Measurements from ENCODE around the gene PRADC1.

The PRADC1 gene

GRCh38 chr2:73215254-73215653 is 17.8 kb downstream of the PRADC1 start:
- Mint-ChIP-seq H3K9me3 (no peaks in the 10 kb centered on the region), H3K27me3 (ENCODE audit: low read depth, poor library complexity) (no peaks in the 10 kb centered on the region), H3K27ac (peak overlapping the region; percentile 74), H3K4me3 (peak overlapping the region; percentile 96), H3K36me3 (ENCODE audit: low read depth) (no peaks in the 10 kb centered on the region), H3K4me1 (peaks cover 39% of the 10 kb centered on the region)
- no peak for TF ChIP-seq CTCF (IDR thresholded peaks at IDR 0.05)
- DNase-seq, result no peak

- Mint-ChIP-seq H3K36me3 (ENCODE audit: low read depth) (no peaks in the 10 kb centered on the region), H3K9me3 (no peaks in the 10 kb centered on the region), H3K27ac (peak within 1 kb of the TSS; percentile 91), H3K4me3 (peak within 1 kb of the TSS; percentile 96), H3K4me1 (peaks cover 42% of the 10 kb centered on the region), H3K27me3 (ENCODE audit: low read depth, poor library complexity) (peaks cover 6% of the 10 kb centered on the region)
- TF ChIP-seq CTCF (IDR thresholded peaks at IDR 0.05), result no peak
- DNase-seq, result peak; percentile 91
These were observed 18.7 kb downstream of the PRADC1 start, which contains the start of gene SMYD5 for GRCh38 chr2:73214120-73215035. SMYD5 (plus strand) TSS chr2:73214245; CDS start chr2:73214267, 22 bp downstream.

- peak; percentile 82 for DNase-seq
- TF ChIP-seq CTCF (IDR thresholded peaks at IDR 0.05), result peak; percentile 93
- Mint-ChIP-seq H3K4me1 (peaks cover 42% of the 10 kb centered on the region), H3K27me3 (ENCODE audit: low read depth, poor library complexity) (peaks cover 14% of the 10 kb centered on the region), H3K36me3 (ENCODE audit: low read depth) (no peaks in the 10 kb centered on the region), H3K9me3 (no peaks in the 10 kb centered on the region), H3K27ac (no peak overlapping the region), H3K4me3 (no peak overlapping the region)
These were observed 20.4 kb downstream of the PRADC1 start for GRCh38 chr2:73212448-73213176.

GRCh38 chr2:73212098-73212447 is 21.0 kb downstream of the PRADC1 start:
- Mint-ChIP-seq H3K27ac (no peak overlapping the region), H3K36me3 (ENCODE audit: low read depth) (no peaks in the 10 kb centered on the region), H3K27me3 (ENCODE audit: low read depth, poor library complexity) (peaks cover 19% of the 10 kb centered on the region), H3K4me1 (peaks cover 42% of the 10 kb centered on the region), H3K9me3 (no peaks in the 10 kb centered on the region), H3K4me3 (no peak overlapping the region)
- TF ChIP-seq CTCF (IDR thresholded peaks at IDR 0.05), result no peak
- DNase-seq, result no peak

- H3K4me3 Mint-ChIP-seq, result no peak overlapping the region
- peaks cover 33% of the 10 kb centered on the region for H3K27me3 Mint-ChIP-seq (ENCODE audit: low read depth, poor library complexity)
- H3K4me1 Mint-ChIP-seq, result peaks cover 39% of the 10 kb centered on the region
- no peaks in the 10 kb centered on the region for H3K36me3 Mint-ChIP-seq (ENCODE audit: low read depth)
- H3K9me3 Mint-ChIP-seq, result no peaks in the 10 kb centered on the region
- no peak for TF ChIP-seq CTCF (IDR thresholded peaks at IDR 0.05)
- no peak for DNase-seq
- H3K27ac Mint-ChIP-seq, result no peak overlapping the region
These were observed 22.3 kb downstream of the PRADC1 start for GRCh38 chr2:73210696-73211095.
